GM18505 (cell line): Measurements from ENCODE around the gene OVOL1.
"Not testable (repeated sequence)": the region's sequence is repeated elsewhere in the genome, so short reads cannot be mapped to it uniquely, and the experiment has no call there.

ENCODE experiments used
- ATAC-seq: cut with Tn5 transposase; IDR thresholded peaks from one replicate; pipeline ENCODE4 v1.9.1; 2021; ENCODE audit not compliant: unreplicated experiment
- POLR2A ChIP-seq: IDR thresholded peaks from 4 replicates; pipeline ENCODE4 v1.6.1; 2011; ENCODE audit warnings: borderline replicate concordance; ENCODE audit not compliant: insufficient read depth, insufficient read length; ENCODE audit errors: extremely low read depth

The OVOL1 gene

GRCh38 chr11:65786786-65787636 lies at the start of gene OVOL1:
Gene OVOL1 (plus strand): TSS chr11:65787063. CDS start chr11:65787374, 311 bp downstream.
- no peak for ATAC-seq
- no peak for TF ChIP-seq POLR2A

GRCh38 chr11:65739022-65739421 lies 47.8 kb upstream of the OVOL1 start:
- ATAC-seq = no peak
- TF ChIP-seq POLR2A = no peak

GRCh38 chr11:65741185-65741584 lies 45.7 kb upstream of the OVOL1 start:
- ATAC-seq = no peak
- no peak for TF ChIP-seq POLR2A

GRCh38 chr11:65742353-65742752 lies 44.5 kb upstream of the OVOL1 start:
- no peak for TF ChIP-seq POLR2A
- ATAC-seq = no peak

- ATAC-seq = no peak
- no peak for TF ChIP-seq POLR2A
Observed at GRCh38 chr11:65743681-65744025, 43.2 kb upstream of the OVOL1 start.

GRCh38 chr11:65744026-65744698 lies 42.7 kb upstream of the OVOL1 start:
- no peak for TF ChIP-seq POLR2A
- no peak for ATAC-seq

- no peak for ATAC-seq
- no peak for TF ChIP-seq POLR2A
Observed at GRCh38 chr11:65744699-65745042, 42.2 kb upstream of the OVOL1 start.

- ATAC-seq = no peak
- TF ChIP-seq POLR2A = no peak
Observed at GRCh38 chr11:65745049-65745448, 41.8 kb upstream of the OVOL1 start.

GRCh38 chr11:65762169-65762568 lies 24.7 kb upstream of the OVOL1 start:
- ATAC-seq = not testable (repeated sequence)

GRCh38 chr11:65762816-65763215 lies 24.0 kb upstream of the OVOL1 start:
- not testable (repeated sequence) for ATAC-seq

- no peak for ATAC-seq
- no peak for TF ChIP-seq POLR2A
Observed at GRCh38 chr11:65764434-65764833, 22.4 kb upstream of the OVOL1 start.

- TF ChIP-seq POLR2A = no peak
- no peak for ATAC-seq
Observed at GRCh38 chr11:65766535-65766934, 20.3 kb upstream of the OVOL1 start.

GRCh38 chr11:65767406-65767805 lies 19.5 kb upstream of the OVOL1 start:
- ATAC-seq = no peak
- no peak for TF ChIP-seq POLR2A

GRCh38 chr11:65767806-65768205 lies 19.1 kb upstream of the OVOL1 start:
- not testable (repeated sequence) for ATAC-seq
